ENCODE results near the gene LAMTOR2. TPM values are rescaled to one million over a fixed set of nuclear protein-coding genes. Genes with fewer than 3 reads are reported as not detected.

The LAMTOR2 gene
- total RNA-seq, 2 donors from 2014 or later, result 44.2 to 47.5 TPM

GRCh38 chr1:156064615-156065014, 10.0 kb downstream of the LAMTOR2 start:
- Histone ChIP-seq H3K36me3 (replicated peaks in 1 of 2; ENCODE audit: insufficient read depth in 1 of 2, low read depth in 2 of 2) (peaks cover 0 to 1% of the 10 kb centered on the region in 2 donors), H3K4me3 (no peak overlapping the region), H3K9me3 (no peaks in the 10 kb centered on the region), H3K4me1 (peaks cover 32% of the 10 kb centered on the region), H3K27me3 (no peaks in the 10 kb centered on the region), H3K27ac (no peak overlapping the region)
- intact Hi-C loops (cut with DNase I), result no loop called here
- TF ChIP-seq, protein P1, sequence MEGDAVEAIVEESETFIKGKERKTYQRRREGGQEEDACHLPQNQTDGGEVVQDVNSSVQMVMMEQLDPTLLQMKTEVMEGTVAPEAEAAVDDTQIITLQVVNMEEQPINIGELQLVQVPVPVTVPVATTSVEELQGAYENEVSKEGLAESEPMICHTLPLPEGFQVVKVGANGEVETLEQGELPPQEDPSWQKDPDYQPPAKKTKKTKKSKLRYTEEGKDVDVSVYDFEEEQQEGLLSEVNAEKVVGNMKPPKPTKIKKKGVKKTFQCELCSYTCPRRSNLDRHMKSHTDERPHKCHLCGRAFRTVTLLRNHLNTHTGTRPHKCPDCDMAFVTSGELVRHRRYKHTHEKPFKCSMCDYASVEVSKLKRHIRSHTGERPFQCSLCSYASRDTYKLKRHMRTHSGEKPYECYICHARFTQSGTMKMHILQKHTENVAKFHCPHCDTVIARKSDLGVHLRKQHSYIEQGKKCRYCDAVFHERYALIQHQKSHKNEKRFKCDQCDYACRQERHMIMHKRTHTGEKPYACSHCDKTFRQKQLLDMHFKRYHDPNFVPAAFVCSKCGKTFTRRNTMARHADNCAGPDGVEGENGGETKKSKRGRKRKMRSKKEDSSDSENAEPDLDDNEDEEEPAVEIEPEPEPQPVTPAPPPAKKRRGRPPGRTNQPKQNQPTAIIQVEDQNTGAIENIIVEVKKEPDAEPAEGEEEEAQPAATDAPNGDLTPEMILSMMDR (IDR thresholded peaks at IDR 0.05), result no peak
- TF ChIP-seq POLR2A (IDR thresholded peaks at IDR 0.05), result no peak
- 95% methylated on average over 2 of the region's 2 CpGs; no CpG with 5 or more reads in 1 of the 2 donors for WGBS, 2 donors
- DNase-seq, result no peak
- ATAC-seq, result no peak

GRCh38 chr1:156065212-156065611, 10.6 kb downstream of the LAMTOR2 start:
- DNase-seq, result no peak
- Histone ChIP-seq H3K9me3 (no peaks in the 10 kb centered on the region), H3K4me3 (no peak overlapping the region), H3K27ac (no peak overlapping the region), H3K4me1 (peaks cover 30% of the 10 kb centered on the region), H3K27me3 (no peaks in the 10 kb centered on the region), H3K36me3 (replicated peaks in 1 of 2; ENCODE audit: insufficient read depth in 1 of 2, low read depth in 2 of 2) (peaks cover 0 to 2% of the 10 kb centered on the region in 2 donors)
- intact Hi-C loops (cut with DNase I), result no loop called here
- ATAC-seq, result no peak
- WGBS, 2 donors, result 77 to 79% methylated on average over 3 of the region's 3 CpGs
- no peak for TF ChIP-seq POLR2A (IDR thresholded peaks at IDR 0.05)
- TF ChIP-seq, protein P1 (IDR thresholded peaks at IDR 0.05), result no peak

DNA sequence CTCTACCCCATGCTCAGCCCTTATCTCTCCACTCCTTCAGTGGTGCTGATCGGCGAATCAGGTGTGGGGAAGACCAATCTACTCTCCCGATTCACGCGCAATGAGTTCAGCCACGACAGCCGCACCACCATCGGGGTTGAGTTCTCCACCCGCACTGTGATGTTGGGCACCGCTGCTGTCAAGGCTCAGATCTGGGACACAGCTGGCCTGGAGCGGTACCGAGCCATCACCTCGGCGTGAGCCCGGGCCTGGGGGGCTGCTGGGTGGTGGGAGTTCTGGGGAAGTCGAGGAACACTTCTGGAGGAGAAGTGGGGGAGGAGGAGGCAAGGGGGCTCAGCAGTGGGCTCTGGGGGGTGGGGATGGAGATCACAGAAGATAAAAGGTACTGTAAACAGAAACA, 11.3 kb downstream of the LAMTOR2 start:
- TF ChIP-seq POLR2A (IDR thresholded peaks at IDR 0.05), result no peak
- TF ChIP-seq, protein P1 (IDR thresholded peaks at IDR 0.05), result no peak
- H3K27ac ChIP-seq, result no peak overlapping the region
- ATAC-seq (no peak), DNase-seq (no peak)
- H3K4me3 ChIP-seq, result no peak overlapping the region
- peaks cover 0 to 2% of the 10 kb centered on the region in 2 donors for H3K36me3 ChIP-seq (replicated peaks in 1 of 2; ENCODE audit: insufficient read depth in 1 of 2, low read depth in 2 of 2)
- H3K27me3 ChIP-seq, result no peaks in the 10 kb centered on the region
- H3K9me3 ChIP-seq, result no peaks in the 10 kb centered on the region
- peaks cover 23% of the 10 kb centered on the region for H3K4me1 ChIP-seq
- 80 to 86% methylated on average over 16 of the region's 16 CpGs for WGBS, 2 donors
- intact Hi-C loops (cut with DNase I), result no loop called here

DNA sequence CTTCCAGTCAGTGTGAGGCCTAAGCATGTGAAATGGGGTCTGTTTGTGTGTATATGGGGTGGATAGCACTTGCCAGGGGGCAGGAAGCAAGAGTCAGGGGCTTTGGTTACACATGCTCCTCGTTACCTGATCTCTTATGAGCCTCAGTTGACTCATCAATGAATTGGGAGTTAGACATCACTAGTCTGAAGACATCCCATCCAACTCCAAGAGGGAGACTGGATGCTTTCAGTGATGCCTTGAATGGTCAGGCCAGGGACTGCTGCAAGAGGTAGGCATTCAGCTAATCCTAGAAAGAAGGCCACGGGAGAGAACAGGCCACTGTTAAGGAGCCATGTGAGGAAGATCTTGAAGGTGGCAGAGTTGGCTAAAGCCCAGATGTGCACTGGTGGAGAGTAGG, 12.7 kb downstream of the LAMTOR2 start:
- Histone ChIP-seq H3K27ac (no peak overlapping the region), H3K4me1 (peaks cover 14% of the 10 kb centered on the region), H3K36me3 (replicated peaks in 1 of 2; ENCODE audit: insufficient read depth in 1 of 2, low read depth in 2 of 2) (peaks cover 0 to 2% of the 10 kb centered on the region in 2 donors), H3K27me3 (no peaks in the 10 kb centered on the region), H3K9me3 (no peaks in the 10 kb centered on the region), H3K4me3 (no peak overlapping the region)
- ATAC-seq (no peak), DNase-seq (no peak)
- intact Hi-C loops (cut with DNase I), result no loop called here
- TF ChIP-seq, protein P1 (IDR thresholded peaks at IDR 0.05), result no peak
- no peak for TF ChIP-seq POLR2A (IDR thresholded peaks at IDR 0.05)
- 78 to 80% methylated on average over 2 of the region's 2 CpGs for WGBS, 2 donors
